WTC11 (cell line): Measurements from ENCODE around the gene HUS1. TPM values are rescaled to one million over a fixed set of nuclear protein-coding genes. Genes with fewer than 3 reads are reported as not detected.

Experiments
- ATAC-seq: fragments of 200-7000 bp; cut with Tn5 transposase; 2 replicates; pipeline ENCODE4 v1.10.0; 2021; ENCODE audit warnings: mild to moderate bottlenecking, moderate library complexity
- CTCF ChIA-PET: fragments of 300-600 bp; sonication (Branson Sonifier 250); formaldehyde crosslinking; loops from one replicate; lab custom pipeline; 2021; ENCODE audit warnings: antibody characterized with exemption; lab: Charles Lee
- POLR2A ChIA-PET: fragments of 350-600 bp; sonication (Branson Sonifier 250); formaldehyde crosslinking; loops from one replicate; lab custom pipeline; 2021; ENCODE audit warnings: antibody characterized with exemption; lab: Charles Lee
- DNase-seq: peaks from one replicate; pipeline ENCODE4 v3.0.0; 2021; ENCODE audit warnings: low spot score
- H3K27ac Mint-ChIP-seq: 2 replicates; pipeline ENCODE4 v1.8.0; 2021; ENCODE audit warnings: mixed read lengths
- H3K27me3 Mint-ChIP-seq: 2 replicates; pipeline ENCODE4 v1.8.0; 2021; ENCODE audit warnings: low read depth, mild to moderate bottlenecking, moderate library complexity, mixed read lengths
- H3K36me3 Mint-ChIP-seq: 2 replicates; pipeline ENCODE4 v1.8.0; 2021; ENCODE audit warnings: mixed read lengths
- H3K4me1 Mint-ChIP-seq: 2 replicates; pipeline ENCODE4 v1.8.0; 2022; ENCODE audit warnings: mixed read lengths
- H3K4me3 Mint-ChIP-seq: 2 replicates; pipeline ENCODE4 v1.8.0; 2021; ENCODE audit warnings: mild to moderate bottlenecking, moderate library complexity, mixed read lengths
- H3K9me3 Mint-ChIP-seq: 2 replicates; pipeline ENCODE4 v1.8.0; 2021; ENCODE audit warnings: mixed read lengths
- AR ChIP-seq: fragments of 250-450 bp; sonication (Bioruptor Pico); IDR thresholded peaks from 2 replicates; pipeline ENCODE4 v1.9.0; 2021; ENCODE audit warnings: mild to moderate bottlenecking
- ATF1 ChIP-seq: sonication (generic); formaldehyde crosslinking; IDR thresholded peaks from 2 replicates; pipeline ENCODE4 v1.8.1; 2023; ENCODE audit warnings: mild to moderate bottlenecking, moderate library complexity, missing genetic modification reagents
- ATF3 ChIP-seq: sonication (generic); formaldehyde crosslinking; conservative IDR thresholded peaks from 2 replicates; pipeline ENCODE4 v1.8.1; 2022; ENCODE audit warnings: mild to moderate bottlenecking, missing genetic modification reagents
- E2F1 ChIP-seq: sonication (generic); formaldehyde crosslinking; IDR thresholded peaks from 2 replicates; pipeline ENCODE4 v1.8.0; 2022; ENCODE audit warnings: mild to moderate bottlenecking, missing genetic modification reagents
- EMX1 ChIP-seq: fragments of 250-450 bp; sonication (Bioruptor Pico); IDR thresholded peaks from 2 replicates; pipeline ENCODE4 v1.8.0; 2021; ENCODE audit warnings: mild to moderate bottlenecking
- HMGA2 ChIP-seq: fragments of 250-450 bp; sonication (Bioruptor Pico); IDR thresholded peaks from 2 replicates; pipeline ENCODE4 v1.4.0; 2021; ENCODE audit warnings: mild to moderate bottlenecking, moderate library complexity
- MAX ChIP-seq: sonication (generic); formaldehyde crosslinking; IDR thresholded peaks from 2 replicates; pipeline ENCODE4 v1.8.0; 2022; ENCODE audit warnings: mild to moderate bottlenecking, missing genetic modification reagents
- NFE2L1 ChIP-seq: sonication (generic); formaldehyde crosslinking; IDR thresholded peaks from 2 replicates; pipeline ENCODE4 v1.8.1; 2023; ENCODE audit warnings: missing genetic modification reagents
- NR1H2 ChIP-seq: sonication (generic); formaldehyde crosslinking; IDR thresholded peaks from 2 replicates; pipeline ENCODE4 v1.9.0; 2021; ENCODE audit warnings: mild to moderate bottlenecking, moderate library complexity, missing genetic modification reagents
- OVOL2 ChIP-seq: fragments of 250-450 bp; sonication (Bioruptor Pico); IDR thresholded peaks from 2 replicates; pipeline ENCODE4 v1.9.0; 2021; ENCODE audit warnings: mild to moderate bottlenecking, borderline replicate concordance
- PRRX2 ChIP-seq: fragments of 250-450 bp; sonication (Bioruptor Pico); IDR thresholded peaks from 2 replicates; pipeline ENCODE4 v1.8.0; 2021; ENCODE audit warnings: mild to moderate bottlenecking
- RELA ChIP-seq: sonication (generic); formaldehyde crosslinking; IDR thresholded peaks from 2 replicates; pipeline ENCODE4 v1.8.1; 2022; ENCODE audit warnings: missing genetic modification reagents, mild to moderate bottlenecking, borderline replicate concordance
- ZNF121 ChIP-seq: sonication (generic); formaldehyde crosslinking; IDR thresholded peaks from 2 replicates; pipeline ENCODE4 v1.8.0; 2023; ENCODE audit warnings: missing genetic modification reagents
- ZNF138 ChIP-seq: sonication (generic); formaldehyde crosslinking; conservative IDR thresholded peaks from 2 replicates; pipeline ENCODE4 v1.8.1; 2022; ENCODE audit warnings: mild to moderate bottlenecking, moderate library complexity, missing genetic modification reagents
- ZNF232 ChIP-seq: sonication (generic); formaldehyde crosslinking; IDR thresholded peaks from 2 replicates; pipeline ENCODE4 v1.8.0; 2022; ENCODE audit warnings: mild to moderate bottlenecking, missing genetic modification reagents
- ZNF512 ChIP-seq: sonication (generic); formaldehyde crosslinking; IDR thresholded peaks from 2 replicates; pipeline ENCODE4 v1.8.1; 2022; ENCODE audit warnings: missing genetic modification reagents, borderline replicate concordance
- total RNA-seq: library from RNA; stranded (reverse); gene quantifications from 3 replicates; pipeline ENCODE4 v1.2.3, GENCODE V29; 2021
- TF ChIP-seq, protein P1 (sequence below): sonication (generic); formaldehyde crosslinking; IDR thresholded peaks from 2 replicates; pipeline ENCODE4 v1.8.0; 2023; ENCODE audit warnings: mild to moderate bottlenecking, missing genetic modification reagents

HUS1 gene
- total RNA-seq, 1 experiment from 2014 or later, result 33.4 TPM

DNA sequence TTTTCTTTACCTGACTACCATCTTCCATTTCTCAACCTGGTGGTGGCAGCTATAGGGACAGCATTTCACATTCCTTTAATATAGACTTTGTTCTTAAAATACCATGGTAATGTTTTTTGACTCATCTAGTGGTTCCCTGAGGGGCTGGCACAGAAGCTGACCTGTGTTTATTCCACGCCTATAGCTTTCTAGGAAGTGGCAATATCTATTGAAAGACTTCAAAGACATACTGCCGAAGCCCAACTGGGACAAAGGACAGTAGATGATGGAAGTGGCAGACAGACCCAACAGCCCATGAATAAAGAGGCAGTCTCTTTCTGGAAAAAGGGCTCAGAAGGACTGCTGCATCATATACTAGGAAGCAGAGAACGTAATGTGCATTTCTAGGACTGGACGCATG, 38.3 kb upstream of the HUS1 start (continued):
- TF ChIP-seq E2F1 (CRISPR knock-in tag) (no peak), ZNF232 (CRISPR knock-in tag) (no peak), ATF3 (no peak), MAX (CRISPR knock-in tag) (no peak), EMX1 (CRISPR knock-in tag) (no peak), ZNF512 (CRISPR knock-in tag) (no peak), OVOL2 (CRISPR knock-in tag) (no peak), NFE2L1 (CRISPR knock-in tag) (no peak), RELA (no peak), PRRX2 (CRISPR knock-in tag) (no peak), NR1H2 (no peak), ZNF121 (CRISPR knock-in tag) (no peak)
- TF ChIP-seq, protein P1, sequence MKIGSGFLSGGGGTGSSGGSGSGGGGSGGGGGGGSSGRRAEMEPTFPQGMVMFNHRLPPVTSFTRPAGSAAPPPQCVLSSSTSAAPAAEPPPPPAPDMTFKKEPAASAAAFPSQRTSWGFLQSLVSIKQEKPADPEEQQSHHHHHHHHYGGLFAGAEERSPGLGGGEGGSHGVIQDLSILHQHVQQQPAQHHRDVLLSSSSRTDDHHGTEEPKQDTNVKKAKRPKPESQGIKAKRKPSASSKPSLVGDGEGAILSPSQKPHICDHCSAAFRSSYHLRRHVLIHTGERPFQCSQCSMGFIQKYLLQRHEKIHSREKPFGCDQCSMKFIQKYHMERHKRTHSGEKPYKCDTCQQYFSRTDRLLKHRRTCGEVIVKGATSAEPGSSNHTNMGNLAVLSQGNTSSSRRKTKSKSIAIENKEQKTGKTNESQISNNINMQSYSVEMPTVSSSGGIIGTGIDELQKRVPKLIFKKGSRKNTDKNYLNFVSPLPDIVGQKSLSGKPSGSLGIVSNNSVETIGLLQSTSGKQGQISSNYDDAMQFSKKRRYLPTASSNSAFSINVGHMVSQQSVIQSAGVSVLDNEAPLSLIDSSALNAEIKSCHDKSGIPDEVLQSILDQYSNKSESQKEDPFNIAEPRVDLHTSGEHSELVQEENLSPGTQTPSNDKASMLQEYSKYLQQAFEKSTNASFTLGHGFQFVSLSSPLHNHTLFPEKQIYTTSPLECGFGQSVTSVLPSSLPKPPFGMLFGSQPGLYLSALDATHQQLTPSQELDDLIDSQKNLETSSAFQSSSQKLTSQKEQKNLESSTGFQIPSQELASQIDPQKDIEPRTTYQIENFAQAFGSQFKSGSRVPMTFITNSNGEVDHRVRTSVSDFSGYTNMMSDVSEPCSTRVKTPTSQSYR (CRISPR knock-in tag), result no peak

DNA sequence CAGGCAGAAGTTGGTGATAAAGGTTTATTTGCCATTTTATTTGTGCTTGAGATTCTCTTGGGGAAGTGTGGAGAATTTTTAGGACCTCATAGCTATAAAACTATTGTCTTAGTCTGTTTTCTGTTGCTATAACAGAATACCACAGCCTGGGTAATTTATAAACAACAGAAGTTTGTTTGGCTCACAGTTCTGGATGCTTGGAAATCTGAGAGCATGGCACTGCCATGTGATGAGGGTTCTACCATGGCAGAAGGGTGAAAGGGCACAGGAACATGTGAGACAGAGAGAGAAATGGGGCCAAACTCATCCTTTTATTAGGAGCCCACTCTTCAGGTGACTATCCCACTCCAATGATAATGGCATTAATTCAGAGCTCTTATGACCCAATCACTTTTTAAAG, 37.2 kb upstream of the HUS1 start:
- POLR2A ChIA-PET, result no interaction called here
- H3K9me3 Mint-ChIP-seq, result peaks cover 22% of the 10 kb centered on the region
- no peak overlapping the region for H3K27ac Mint-ChIP-seq
- H3K27me3 Mint-ChIP-seq, result no peaks in the 10 kb centered on the region
- peaks cover 6% of the 10 kb centered on the region for H3K4me1 Mint-ChIP-seq
- ATAC-seq, result no peak
- no peak overlapping the region for H3K4me3 Mint-ChIP-seq
- no peaks in the 10 kb centered on the region for H3K36me3 Mint-ChIP-seq
- DNase-seq, result no peak
- CTCF ChIA-PET, result no interaction called here
- TF ChIP-seq AR (CRISPR knock-in tag) (no peak), ZNF138 (CRISPR knock-in tag) (no peak), HMGA2 (CRISPR knock-in tag) (no peak), ATF1 (CRISPR knock-in tag) (no peak)
- TF ChIP-seq, all 79 proteins: peak for 0
